Activated naive CD4-positive, alpha-beta T cell treated with anti-CD3 and anti-CD28 coated beads, Interleukin-2, amount 10 ng/mL, durations not matched to agents 7 days and 5 days (primary cell): ENCODE measurements around the gene SBNO2.
"Not testable (repeated sequence)": the region's sequence is repeated elsewhere in the genome, so short reads cannot be mapped to it uniquely, and the experiment has no call there.

ENCODE experiments used
- CTCF ChIA-PET: fragments of 350-600 bp; sonication (Branson Sonifier 250); formaldehyde crosslinking; loops from one replicate; lab custom pipeline; 2021; ENCODE audit warnings: antibody characterized with exemption; lab: Charles Lee
- DNase-seq: peaks from one replicate; pipeline ENCODE4 v3.0.0-alpha.2; 2020
- H3K27ac Mint-ChIP-seq: one replicate; pipeline ENCODE4 v1.8.0; 2021; ENCODE audit warnings: mild to moderate bottlenecking, moderate library complexity, mixed read lengths
- H3K27me3 Mint-ChIP-seq: one replicate; pipeline ENCODE4 v1.8.0; 2021; ENCODE audit warnings: mild to moderate bottlenecking, mixed read lengths
- H3K36me3 Mint-ChIP-seq: one replicate; pipeline ENCODE4 v1.8.0; 2021; ENCODE audit warnings: mixed read lengths
- H3K4me1 Mint-ChIP-seq: one replicate; pipeline ENCODE4 v1.8.0; 2021; ENCODE audit warnings: mixed read lengths
- H3K4me3 Mint-ChIP-seq: one replicate; pipeline ENCODE4 v1.8.0; 2021; ENCODE audit warnings: mild to moderate bottlenecking, moderate library complexity, mixed read lengths
- H3K9me3 Mint-ChIP-seq: one replicate; pipeline ENCODE4 v1.8.0; 2021; ENCODE audit warnings: mixed read lengths

SBNO2 gene

GRCh38 chr19:1134431-1134830, 39.6 kb downstream of the SBNO2 start:
- CTCF ChIA-PET = no interaction called here
- no peak for DNase-seq
- Mint-ChIP-seq H3K27me3 (no peaks in the 10 kb centered on the region), H3K27ac (no peak overlapping the region), H3K36me3 (peaks cover 15% of the 10 kb centered on the region), H3K4me3 (no peak overlapping the region), H3K4me1 (peaks cover 50% of the 10 kb centered on the region), H3K9me3 (no peaks in the 10 kb centered on the region)

GRCh38 chr19:1133471-1133929, 40.6 kb downstream of the SBNO2 start:
- Mint-ChIP-seq H3K27me3 (no peaks in the 10 kb centered on the region), H3K27ac (peak overlapping the region; percentile 94)

GRCh38 chr19:1132552-1133383, 41.3 kb downstream of the SBNO2 start:
- H3K27ac Mint-ChIP-seq = peak overlapping the region; percentile 94
- H3K27me3 Mint-ChIP-seq = no peaks in the 10 kb centered on the region
- no peak for DNase-seq
- H3K36me3 Mint-ChIP-seq = peaks cover 14% of the 10 kb centered on the region
- H3K9me3 Mint-ChIP-seq = no peaks in the 10 kb centered on the region
- H3K4me3 Mint-ChIP-seq = peak overlapping the region; percentile 89
- CTCF ChIA-PET = interaction anchor here (0.9 kb wide), 1 partner anchor 61 kb away, joined by 3 read pairs; no protein-coding TSS in a partner anchor
- H3K4me1 Mint-ChIP-seq = peaks cover 53% of the 10 kb centered on the region

More at GRCh38 chr19:1133471-1133929, 40.6 kb downstream of the SBNO2 start:
- H3K4me1 Mint-ChIP-seq = peaks cover 53% of the 10 kb centered on the region
- CTCF ChIA-PET = interaction anchor here (0.9 kb wide), 1 partner anchor 61 kb away, joined by 3 read pairs; no protein-coding TSS in a partner anchor
- H3K36me3 Mint-ChIP-seq = peaks cover 12% of the 10 kb centered on the region
- no peaks in the 10 kb centered on the region for H3K9me3 Mint-ChIP-seq
- H3K4me3 Mint-ChIP-seq = peak overlapping the region; percentile 23
- DNase-seq = peak; percentile 70

- Mint-ChIP-seq H3K9me3 (no peaks in the 10 kb centered on the region), H3K4me1 (peaks cover 54% of the 10 kb centered on the region), H3K4me3 (peak overlapping the region; percentile 89), H3K27me3 (no peaks in the 10 kb centered on the region), H3K27ac (peak overlapping the region; percentile 94), H3K36me3 (peaks cover 22% of the 10 kb centered on the region)
- CTCF ChIA-PET = no interaction called here
- DNase-seq = peak; percentile 93
These were observed 42.1 kb downstream of the SBNO2 start for GRCh38 chr19:1131718-1132551.

- H3K4me3 Mint-ChIP-seq = peak overlapping the region; percentile 89
- H3K9me3 Mint-ChIP-seq = no peaks in the 10 kb centered on the region
- H3K36me3 Mint-ChIP-seq = peaks cover 22% of the 10 kb centered on the region
- peak; percentile 82 for DNase-seq
- CTCF ChIA-PET = interaction anchor here (1.0 to 1.2 kb wide), 3 partner anchors 17 to 86 kb away, joined by 3 to 7 read pairs (median 4); no protein-coding TSS in a partner anchor
- H3K4me1 Mint-ChIP-seq = peaks cover 49% of the 10 kb centered on the region
- peak overlapping the region; percentile 94 for H3K27ac Mint-ChIP-seq
- H3K27me3 Mint-ChIP-seq = no peaks in the 10 kb centered on the region
These were observed 43.0 kb downstream of the SBNO2 start for GRCh38 chr19:1130771-1131717.

- Mint-ChIP-seq H3K27ac (peak overlapping the region; percentile 94), H3K36me3 (peaks cover 23% of the 10 kb centered on the region), H3K4me3 (peak overlapping the region; percentile 89), H3K9me3 (no peaks in the 10 kb centered on the region), H3K4me1 (peaks cover 39% of the 10 kb centered on the region), H3K27me3 (no peaks in the 10 kb centered on the region)
- DNase-seq = no peak
- CTCF ChIA-PET = interaction anchor here (0.9 kb wide), 1 partner anchor 65 kb away, joined by 3 read pairs; no protein-coding TSS in a partner anchor
These were observed 44.5 kb downstream of the SBNO2 start for GRCh38 chr19:1129535-1129934.

GRCh38 chr19:1129084-1129483, 45.0 kb downstream of the SBNO2 start:
- Mint-ChIP-seq H3K27ac (peak overlapping the region; percentile 94), H3K4me1 (peaks cover 36% of the 10 kb centered on the region), H3K36me3 (peaks cover 23% of the 10 kb centered on the region), H3K4me3 (peak overlapping the region; percentile 15)
- DNase-seq, CTCF ChIA-PET, H3K27me3 Mint-ChIP-seq, H3K9me3 Mint-ChIP-seq: not testable (repeated sequence)

- H3K27ac Mint-ChIP-seq = no peak overlapping the region
These were observed 46.0 kb downstream of the SBNO2 start for GRCh38 chr19:1128106-1128505.

GRCh38 chr19:1126984-1127760, 46.9 kb downstream of the SBNO2 start:
- Mint-ChIP-seq H3K36me3 (peaks cover 31% of the 10 kb centered on the region), H3K4me3 (no peak overlapping the region), H3K4me1 (peaks cover 21% of the 10 kb centered on the region), H3K9me3 (no peaks in the 10 kb centered on the region), H3K27me3 (no peaks in the 10 kb centered on the region), H3K27ac (no peak overlapping the region)
- CTCF ChIA-PET = interaction anchor here (1.2 kb wide), 1 partner anchor 14 kb away, joined by 3 read pairs; no protein-coding TSS in a partner anchor
- no peak for DNase-seq

More at GRCh38 chr19:1128106-1128505, 46.0 kb downstream of the SBNO2 start:
- Mint-ChIP-seq H3K9me3 (no peaks in the 10 kb centered on the region), H3K4me3 (peak overlapping the region; percentile 38), H3K4me1 (peaks cover 27% of the 10 kb centered on the region), H3K36me3 (peaks cover 28% of the 10 kb centered on the region), H3K27me3 (no peaks in the 10 kb centered on the region)
- CTCF ChIA-PET = interaction anchor here (1.2 kb wide), 1 partner anchor 14 kb away, joined by 3 read pairs; no protein-coding TSS in a partner anchor
- no peak for DNase-seq

- no peak for DNase-seq
- CTCF ChIA-PET = no interaction called here
- Mint-ChIP-seq H3K9me3 (no peaks in the 10 kb centered on the region), H3K4me3 (no peak overlapping the region), H3K27me3 (no peaks in the 10 kb centered on the region), H3K36me3 (peaks cover 39% of the 10 kb centered on the region), H3K27ac (no peak overlapping the region), H3K4me1 (peaks cover 19% of the 10 kb centered on the region)
These were observed 48.2 kb downstream of the SBNO2 start for GRCh38 chr19:1125601-1126467.

GRCh38 chr19:1123885-1124677, 50.0 kb downstream of the SBNO2 start:
- Mint-ChIP-seq H3K36me3 (peaks cover 34% of the 10 kb centered on the region), H3K4me3 (no peak overlapping the region), H3K4me1 (peaks cover 3% of the 10 kb centered on the region), H3K27ac (no peak overlapping the region), H3K9me3 (no peaks in the 10 kb centered on the region), H3K27me3 (no peaks in the 10 kb centered on the region)
- no peak for DNase-seq
- CTCF ChIA-PET = interaction anchor here (1.4 kb wide), 1 partner anchor 11 kb away, joined by 6 read pairs; no protein-coding TSS in a partner anchor
